WI38 (cell line): ENCODE results near the gene QSOX1.
A peak's percentile ranks its signal among the peaks of the same experiment; 100 is the strongest.

ENCODE experiments used
- H3K4me3 ChIP-seq: 2 replicates; pipeline ENCODE4 v1.5.1; 2011; ENCODE audit warnings: low read depth, mild to moderate bottlenecking, control low read depth, low read length
- TF ChIP-seq, protein P1 (sequence below): IDR thresholded peaks from 2 replicates; pipeline ENCODE4 v1.5.1; 2012; ENCODE audit warnings: low read depth, mild to moderate bottlenecking, control low read depth, low read length

Gene QSOX1

GRCh38 chr1:180151508-180151907 lies 3.2 kb upstream of the QSOX1 start:
- TF ChIP-seq, protein P1, sequence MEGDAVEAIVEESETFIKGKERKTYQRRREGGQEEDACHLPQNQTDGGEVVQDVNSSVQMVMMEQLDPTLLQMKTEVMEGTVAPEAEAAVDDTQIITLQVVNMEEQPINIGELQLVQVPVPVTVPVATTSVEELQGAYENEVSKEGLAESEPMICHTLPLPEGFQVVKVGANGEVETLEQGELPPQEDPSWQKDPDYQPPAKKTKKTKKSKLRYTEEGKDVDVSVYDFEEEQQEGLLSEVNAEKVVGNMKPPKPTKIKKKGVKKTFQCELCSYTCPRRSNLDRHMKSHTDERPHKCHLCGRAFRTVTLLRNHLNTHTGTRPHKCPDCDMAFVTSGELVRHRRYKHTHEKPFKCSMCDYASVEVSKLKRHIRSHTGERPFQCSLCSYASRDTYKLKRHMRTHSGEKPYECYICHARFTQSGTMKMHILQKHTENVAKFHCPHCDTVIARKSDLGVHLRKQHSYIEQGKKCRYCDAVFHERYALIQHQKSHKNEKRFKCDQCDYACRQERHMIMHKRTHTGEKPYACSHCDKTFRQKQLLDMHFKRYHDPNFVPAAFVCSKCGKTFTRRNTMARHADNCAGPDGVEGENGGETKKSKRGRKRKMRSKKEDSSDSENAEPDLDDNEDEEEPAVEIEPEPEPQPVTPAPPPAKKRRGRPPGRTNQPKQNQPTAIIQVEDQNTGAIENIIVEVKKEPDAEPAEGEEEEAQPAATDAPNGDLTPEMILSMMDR, result no peak
- no peak overlapping the region for H3K4me3 ChIP-seq

GRCh38 chr1:180152588-180152987 lies 2.1 kb upstream of the QSOX1 start:
- TF ChIP-seq, protein P1, result no peak
- H3K4me3 ChIP-seq, result no peak overlapping the region

DNA sequence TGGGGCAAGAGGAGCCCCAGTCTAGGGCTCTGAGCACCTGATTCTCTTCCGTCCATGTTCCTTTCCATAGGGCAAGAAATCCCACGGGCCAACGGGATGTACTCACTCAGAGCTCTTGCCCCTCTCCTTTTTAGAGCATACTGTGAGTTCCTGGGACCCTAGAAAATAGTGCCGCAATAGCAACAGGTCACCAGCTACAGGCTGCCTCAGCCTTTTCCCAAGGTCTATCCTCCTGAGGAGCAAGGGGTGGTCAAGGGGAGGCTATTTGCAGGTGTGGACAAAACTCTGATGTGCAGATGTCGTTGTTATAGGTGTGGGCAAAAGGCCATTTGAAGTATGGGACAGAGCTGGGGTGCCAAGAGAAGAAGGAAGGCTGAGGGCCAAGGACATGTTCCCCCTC lies 1.6 kb upstream of the QSOX1 start:
- TF ChIP-seq, protein P1, result no peak
- H3K4me3 ChIP-seq, result no peak overlapping the region

DNA sequence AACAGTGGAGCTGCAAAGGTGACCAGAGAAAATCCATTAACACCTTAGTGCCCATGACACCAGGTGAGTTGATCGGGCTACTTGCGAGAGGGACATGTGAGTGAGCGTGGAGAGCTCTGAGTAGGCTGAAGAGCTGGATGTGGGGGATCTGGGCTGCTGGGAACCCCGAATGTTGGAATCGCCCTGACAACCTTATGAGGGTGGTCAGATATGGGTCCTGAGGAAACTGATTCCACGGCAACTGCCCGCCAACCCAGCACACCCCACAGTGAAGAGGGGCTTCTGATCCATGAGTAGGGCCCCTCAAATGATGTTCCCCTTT lies 705 bp upstream of the QSOX1 start:
- TF ChIP-seq, protein P1, result no peak
- peak overlapping the region; percentile 57 for H3K4me3 ChIP-seq

- TF ChIP-seq, protein P1, result no peak
- H3K4me3 ChIP-seq, result peak overlapping the region; percentile 97
Observed at GRCh38 chr1:180155182-180155682, 563 bp downstream of the QSOX1 start.

DNA sequence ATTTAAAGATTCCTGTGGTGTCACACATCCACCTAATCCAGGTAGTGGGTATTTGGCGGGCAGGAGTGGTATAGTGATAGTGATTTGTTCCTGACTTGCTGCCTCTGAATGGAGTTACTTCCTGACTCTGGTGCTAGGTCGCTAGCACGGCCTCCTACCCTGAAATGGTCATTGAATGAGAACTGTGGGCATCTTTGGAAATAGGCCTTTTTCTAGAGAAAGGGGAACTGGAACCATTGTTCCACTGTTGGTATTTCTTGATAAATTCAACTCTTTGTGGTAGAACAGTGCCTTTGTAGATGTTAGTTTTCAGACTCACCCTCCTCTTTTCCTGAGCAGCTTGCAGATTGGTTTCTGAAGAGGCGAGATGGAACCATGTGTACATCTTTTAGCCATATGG lies 1.5 kb downstream of the QSOX1 start:
- TF ChIP-seq, protein P1, result no peak

DNA sequence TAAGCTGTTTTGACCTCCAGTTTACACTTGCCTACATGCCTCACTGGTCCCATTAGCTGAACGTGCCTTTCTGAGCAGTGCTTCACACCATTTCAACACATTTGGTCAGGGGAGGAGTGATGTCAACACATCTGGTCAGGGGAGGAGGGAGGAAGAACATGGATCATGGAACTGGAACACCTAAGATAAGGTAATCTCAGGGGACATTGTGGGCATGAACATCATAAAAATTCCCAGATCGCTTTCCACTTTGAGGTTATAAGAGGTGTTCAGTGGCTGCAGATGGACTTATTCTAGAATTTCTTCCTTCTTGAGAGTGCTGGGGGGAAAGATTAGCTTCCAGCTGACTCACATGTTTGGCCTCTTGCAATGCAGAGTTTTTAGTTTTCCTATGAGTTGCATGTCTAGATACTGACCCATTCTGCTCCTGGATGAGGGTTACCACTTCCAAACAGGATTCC lies 2.0 kb downstream of the QSOX1 start:
- TF ChIP-seq, protein P1, result no peak
- peak overlapping the region; percentile 97 for H3K4me3 ChIP-seq

More for the DNA sequence above, 1.5 kb downstream of the QSOX1 start:
- peak overlapping the region; percentile 97 for H3K4me3 ChIP-seq
